Stimulated activated CD4-positive, alpha-beta T cell treated with anti-CD3 and anti-CD28 coated beads, TNF-alpha, amount 100 ng/mL, for 48 hours (primary cell): ENCODE measurements around the gene DCBLD2.
"Not testable (repeated sequence)": the region's sequence is repeated elsewhere in the genome, so short reads cannot be mapped to it uniquely, and the experiment has no call there.

Experiments used
- DNase-seq, 3 donors: peaks; one replicate each; pipeline ENCODE4 v3.0.0-alpha.2; 2020; ENCODE audit warnings: low read depth in 3 of 3

The DCBLD2 gene

DNA sequence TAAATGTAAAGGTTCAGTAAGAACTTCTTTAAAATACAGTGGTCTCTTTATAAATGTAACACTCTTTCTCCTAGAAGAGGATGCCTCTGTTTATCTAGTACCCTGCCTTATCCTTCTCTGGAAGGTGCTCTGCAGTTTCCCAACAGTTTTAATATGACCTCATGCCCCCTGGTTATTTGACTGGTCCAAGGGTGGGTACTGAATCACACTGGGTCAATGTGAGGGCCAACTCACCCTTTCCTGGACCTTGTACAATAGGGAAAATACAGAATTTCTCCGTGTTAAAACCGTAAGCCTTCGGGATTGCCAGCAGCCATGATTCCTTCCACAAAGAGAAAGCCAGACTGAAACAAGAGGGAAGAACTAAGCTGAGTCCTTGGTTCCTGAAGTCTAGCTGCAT is 9.2 kb downstream of the DCBLD2 start:
- no peak for DNase-seq

DNA sequence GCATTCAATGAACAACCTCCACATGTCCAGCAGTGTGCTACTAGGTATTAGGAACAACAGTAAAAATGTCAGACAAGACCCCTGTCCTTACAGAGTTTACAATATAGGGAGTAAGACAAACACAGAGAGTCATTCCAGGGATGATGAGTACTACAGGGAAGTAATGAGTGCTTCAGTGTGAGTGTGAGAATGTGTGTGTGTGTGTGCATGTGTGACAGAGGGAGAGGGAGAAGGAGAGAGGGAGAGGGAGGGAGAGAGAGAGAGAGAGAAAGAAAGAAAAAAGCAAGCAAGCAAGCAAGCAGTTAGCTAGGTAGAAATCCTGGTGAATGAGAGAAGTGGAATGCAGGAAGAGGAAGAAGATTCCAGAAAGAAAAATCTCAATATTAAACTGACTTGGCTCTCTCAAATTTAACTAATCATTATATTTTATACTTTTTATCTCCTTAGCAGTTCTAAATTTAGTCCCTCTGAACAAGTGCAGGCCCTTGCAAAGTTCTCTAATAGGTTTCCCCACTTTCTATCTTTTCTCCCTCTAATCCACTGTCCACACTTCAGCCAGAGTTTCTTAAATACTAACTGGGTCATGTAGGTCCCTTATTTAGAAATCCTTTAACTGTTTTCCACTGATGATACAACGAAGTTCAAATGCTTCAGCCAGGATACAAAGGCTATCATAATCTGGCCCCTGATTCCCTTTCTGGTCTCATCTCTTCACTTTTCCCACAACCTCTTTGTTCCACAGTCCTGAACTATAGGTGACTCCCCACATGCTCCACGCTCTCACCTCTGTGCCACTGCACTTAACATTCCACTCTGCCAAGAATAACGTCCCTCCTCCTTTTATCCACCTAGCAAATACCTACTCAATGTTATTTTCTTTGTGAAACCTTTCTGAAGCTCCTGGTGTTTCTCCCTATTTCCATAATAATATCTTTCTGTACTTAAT is 10.3 kb downstream of the DCBLD2 start:
- DNase-seq: no peak

DNA sequence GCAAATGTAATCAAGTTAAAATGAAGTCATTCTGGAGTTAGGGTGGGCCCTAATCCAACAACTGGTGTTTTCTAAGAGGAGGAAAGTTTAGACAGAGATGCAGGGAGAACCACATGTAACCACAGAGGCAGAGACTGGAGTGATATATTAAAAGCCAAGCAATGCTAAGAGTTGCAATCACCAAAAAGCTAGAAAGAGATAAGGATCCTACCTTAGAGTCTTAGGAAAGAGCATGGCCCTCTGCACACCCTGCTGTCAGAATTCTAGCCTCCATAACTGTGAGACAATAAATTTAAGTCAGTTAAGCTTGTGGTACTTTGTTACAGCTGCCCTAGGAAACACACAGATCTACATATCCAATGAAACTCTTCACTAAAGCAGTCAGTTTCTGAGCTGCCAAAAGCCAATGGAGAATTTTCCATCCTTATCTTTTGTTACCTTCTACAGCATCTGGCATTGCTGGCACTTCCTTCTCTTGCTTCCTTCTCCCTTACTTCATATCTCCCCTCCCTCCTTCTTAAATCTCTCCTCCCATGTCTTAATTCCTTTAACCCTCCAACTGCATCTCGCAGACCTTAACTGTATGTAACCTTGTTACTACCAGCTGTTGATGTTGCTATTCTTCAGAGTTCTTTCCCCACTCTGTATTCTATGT is 11.2 kb downstream of the DCBLD2 start:
- DNase-seq: no peak

DNA sequence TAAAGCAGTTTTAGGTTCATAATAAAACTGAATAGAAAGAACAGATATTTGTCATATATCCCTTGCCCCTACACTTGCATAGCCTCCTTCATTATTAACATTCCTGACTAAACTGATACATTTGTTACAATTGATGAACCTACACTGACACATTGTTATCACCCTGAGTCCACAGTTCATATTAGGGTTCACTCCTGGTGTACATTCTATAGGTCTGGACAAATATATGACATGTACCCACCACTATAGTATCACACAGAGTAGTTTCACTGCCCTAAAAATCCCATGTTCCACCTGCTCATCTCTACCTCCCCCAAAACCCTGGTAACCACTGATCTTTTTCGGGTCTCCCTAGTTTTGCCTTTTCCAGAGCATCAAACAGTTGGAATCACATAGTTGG is 13.8 kb downstream of the DCBLD2 start:
- DNase-seq: no peak

DNA sequence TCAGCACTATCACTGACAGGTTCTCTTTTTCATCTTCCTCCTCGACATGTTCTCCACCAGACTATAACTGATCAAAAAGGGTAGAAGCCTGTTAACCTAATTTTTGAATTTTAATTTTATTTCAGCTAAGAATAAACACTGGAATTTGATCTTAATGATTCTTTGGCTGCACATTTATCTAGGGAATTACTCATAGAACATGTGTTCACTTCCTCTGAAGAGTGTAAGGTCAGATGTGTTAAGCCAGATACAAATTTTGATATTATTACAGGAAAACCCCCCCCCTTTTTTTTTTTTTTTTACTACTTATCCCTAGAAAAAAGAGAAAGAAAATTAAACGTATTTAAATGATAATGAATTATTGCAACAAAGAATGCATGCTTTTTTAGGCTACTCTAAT is 15.0 kb downstream of the DCBLD2 start:
- no peak for DNase-seq

DNA sequence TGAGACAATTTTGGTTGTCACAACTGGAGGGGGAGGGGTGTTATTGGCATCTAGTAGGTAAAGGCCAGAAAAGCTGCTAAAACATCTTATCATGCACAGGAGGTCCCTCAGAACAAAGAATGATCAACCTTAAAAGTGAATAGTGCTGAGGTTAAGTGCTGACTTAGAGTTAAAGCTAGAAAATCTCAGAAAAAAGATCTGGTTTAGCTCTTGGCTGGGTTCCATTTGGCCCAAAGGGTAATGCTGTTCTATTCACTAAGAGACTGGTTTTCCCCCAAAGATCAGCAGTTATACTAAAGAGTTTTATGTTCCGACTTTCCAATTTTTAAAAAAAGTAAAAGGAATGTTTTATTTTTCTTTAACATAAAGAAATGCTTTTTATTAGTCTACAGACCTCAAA is 15.6 kb downstream of the DCBLD2 start:
- DNase-seq: no peak

DNA sequence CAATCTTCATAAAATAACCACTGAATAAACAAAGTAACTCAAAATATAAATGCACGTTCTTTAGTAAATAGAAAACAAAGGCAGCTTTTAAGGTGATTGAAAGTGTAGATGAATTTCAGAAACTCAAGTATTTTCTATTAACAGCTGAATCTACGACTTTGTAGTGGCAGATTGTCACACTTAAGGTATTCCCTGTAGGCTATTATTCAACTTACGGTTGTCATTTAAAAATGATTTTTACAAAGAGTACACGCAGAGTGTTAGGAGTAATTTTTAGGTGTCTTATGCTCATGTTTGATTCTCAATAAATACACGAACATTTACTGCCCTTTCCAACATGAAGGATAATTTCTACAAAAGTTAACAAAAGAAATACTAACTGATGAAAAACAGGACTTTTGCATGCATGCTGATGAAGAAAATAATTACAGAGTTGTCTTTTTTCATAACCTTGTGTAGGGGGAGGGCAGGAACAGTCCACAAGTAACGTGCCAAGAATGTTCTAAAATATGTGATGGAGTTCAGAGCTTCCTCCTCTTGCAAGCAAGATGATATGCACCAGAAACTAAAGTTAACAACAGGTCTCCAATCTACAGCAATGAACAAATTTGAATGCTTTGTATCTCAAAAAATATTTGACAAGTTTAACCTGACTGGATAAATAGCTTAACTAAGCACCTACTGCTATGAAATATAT is 16.7 kb downstream of the DCBLD2 start:
- DNase-seq: no peak

DNA sequence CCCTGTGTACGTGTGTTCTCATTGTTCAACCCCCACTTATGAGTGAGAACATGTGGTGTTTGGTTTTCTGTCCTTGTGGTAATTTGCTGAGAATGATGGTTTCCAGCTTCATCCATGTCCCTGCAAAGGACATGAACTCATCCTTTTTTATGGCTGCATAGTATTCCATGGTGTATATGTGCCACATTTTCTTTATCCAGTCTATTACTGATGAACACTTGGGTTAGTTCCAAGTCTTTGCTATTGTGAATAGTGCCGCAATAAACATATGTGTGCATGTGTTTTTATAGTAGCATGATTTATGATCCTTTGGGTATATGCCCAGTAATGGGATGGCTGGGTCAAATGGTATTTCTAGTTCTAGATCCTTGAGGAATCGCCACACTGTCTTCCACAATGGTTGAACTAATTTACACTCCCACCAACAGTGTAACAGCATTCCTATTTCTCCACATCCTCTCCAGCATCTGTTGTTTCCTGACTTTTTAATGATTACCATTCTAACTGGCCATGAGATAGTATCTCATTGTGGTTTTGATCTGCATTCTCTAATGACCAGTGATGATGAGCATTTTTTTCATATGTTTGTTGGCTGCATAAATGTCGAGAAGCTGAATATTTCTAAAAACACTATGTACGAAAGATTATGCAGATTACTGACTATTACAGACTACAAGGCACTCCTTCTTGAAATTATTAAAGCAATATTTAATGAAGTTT is 18.7 kb downstream of the DCBLD2 start:
- not testable (repeated sequence) for DNase-seq

DNA sequence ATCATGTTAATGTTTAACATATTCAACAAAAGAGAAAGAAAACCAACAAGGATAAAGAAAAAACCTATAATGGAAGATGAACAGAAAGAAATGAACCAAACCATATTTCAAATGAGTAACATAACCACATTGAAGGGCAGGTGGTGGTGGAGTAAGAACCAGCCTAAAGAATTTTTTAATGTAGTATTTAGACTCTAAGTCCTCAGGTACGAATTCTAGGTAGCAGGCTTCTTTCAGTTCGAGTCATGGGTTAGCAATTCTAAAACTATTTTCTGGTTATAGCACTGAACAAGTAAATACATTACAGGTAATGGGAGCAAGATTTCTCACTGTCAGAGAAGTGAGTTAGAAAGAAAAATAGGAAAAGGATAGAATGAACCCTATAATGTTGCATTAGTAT is 24.4 kb downstream of the DCBLD2 start:
- no peak for DNase-seq

DNA sequence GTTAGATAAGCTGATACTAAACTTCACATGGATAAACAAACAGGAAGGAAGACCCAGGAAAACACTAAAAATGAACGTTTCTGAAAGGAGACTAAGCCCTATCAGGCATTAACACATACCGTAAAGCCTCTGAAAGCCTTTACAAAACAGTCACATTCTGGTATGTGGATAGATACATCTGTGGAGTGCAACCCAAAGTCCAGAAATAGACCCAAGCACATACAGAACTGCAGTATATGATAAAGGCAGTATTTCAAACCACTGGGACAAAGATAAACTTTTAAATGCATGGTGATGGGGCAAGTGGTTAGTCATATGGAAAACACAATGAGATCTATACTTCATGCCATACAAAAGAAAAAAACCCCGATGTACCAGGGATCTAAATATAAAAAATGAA is 26.0 kb downstream of the DCBLD2 start:
- DNase-seq: no peak

DNA sequence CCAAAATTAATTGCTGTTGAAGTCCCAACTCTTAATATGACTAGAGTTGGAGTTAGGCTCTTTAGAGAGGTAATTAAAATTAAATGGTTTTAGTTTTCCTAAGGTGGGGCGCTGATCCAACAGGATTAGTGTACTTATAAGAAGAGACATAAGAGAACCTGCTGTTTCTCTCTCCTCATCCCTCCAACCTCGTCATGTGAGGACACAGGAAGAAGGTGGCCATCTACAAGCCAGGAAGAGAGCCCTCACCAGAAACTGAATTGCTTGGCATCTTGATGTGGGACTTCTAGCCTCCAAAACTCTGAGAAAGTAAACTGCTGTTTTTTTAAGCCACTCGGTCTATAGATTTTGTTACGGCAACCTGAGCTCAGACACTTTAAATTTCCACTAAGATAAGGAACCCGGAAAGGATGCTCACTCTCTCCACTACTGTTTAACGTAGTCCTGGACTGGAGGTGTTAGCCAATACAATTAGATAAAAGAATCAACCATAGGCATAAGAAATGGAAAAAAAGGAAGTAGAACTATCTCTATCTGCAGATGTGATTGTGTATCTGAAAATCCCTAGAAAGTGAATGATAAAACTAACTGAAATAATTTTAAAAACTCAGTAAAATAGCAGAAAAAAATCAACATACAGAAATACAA is 26.8 kb downstream of the DCBLD2 start:
- DNase-seq: no peak

DNA sequence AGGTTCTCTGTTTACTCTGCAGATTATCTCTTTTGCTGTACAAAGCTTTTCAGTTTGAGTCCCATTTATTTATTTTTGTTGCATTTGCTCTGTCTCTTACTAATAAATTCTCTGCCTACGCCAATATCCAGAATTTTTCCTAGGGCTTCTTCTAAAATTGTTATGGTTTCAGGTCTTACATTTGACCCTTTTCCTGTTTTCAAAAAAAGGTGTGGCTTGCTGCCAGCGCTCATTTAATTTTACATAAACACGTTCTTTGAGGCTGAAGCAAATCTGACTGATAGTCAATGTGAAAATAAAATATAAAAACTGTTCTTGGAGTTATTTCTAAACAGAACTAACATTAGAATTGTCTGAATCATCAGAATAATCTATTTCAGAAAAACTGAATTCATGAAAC is 32.1 kb downstream of the DCBLD2 start:
- no peak for DNase-seq

DNA sequence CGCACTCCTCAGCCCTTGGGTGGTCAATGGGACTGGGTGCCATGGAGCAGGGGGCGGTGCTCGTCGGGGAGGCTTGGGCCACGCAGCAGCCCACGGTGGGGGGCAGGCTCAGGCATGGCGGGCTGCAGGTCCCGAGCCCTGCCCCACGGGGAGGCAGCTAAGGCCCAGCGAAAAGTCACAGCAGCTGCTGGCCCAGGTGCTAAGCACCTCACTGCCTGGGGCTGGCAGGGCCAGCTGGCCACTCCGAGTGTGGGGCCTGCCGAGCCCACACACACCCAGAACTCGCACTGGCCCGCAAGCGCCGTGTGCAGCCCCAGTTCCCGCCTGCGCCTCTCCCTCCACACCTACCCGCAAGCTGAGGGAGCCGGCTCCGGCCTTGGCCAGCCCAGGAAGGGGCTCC is 43.5 kb downstream of the DCBLD2 start:
- DNase-seq: not testable (repeated sequence)

DNA sequence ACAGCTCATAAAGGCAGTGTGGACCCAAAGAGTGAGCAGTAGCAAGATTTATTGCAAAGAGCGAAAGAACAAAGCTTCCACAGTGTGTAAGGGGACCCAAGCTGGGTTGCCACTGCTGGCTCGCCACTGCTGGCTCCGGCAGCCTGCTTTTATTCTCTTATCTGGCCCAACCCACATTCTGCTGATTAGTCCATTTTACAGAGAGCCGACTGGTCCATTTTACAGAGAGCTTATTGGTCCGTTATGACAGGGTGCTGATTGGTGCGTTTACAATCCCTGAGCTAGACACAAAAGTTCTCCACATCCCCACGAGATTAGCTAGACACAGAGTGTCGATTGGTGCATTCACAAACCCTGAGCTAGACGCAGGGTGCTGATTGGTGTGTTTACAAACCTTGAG is 44.2 kb downstream of the DCBLD2 start:
- not testable (repeated sequence) for DNase-seq

DNA sequence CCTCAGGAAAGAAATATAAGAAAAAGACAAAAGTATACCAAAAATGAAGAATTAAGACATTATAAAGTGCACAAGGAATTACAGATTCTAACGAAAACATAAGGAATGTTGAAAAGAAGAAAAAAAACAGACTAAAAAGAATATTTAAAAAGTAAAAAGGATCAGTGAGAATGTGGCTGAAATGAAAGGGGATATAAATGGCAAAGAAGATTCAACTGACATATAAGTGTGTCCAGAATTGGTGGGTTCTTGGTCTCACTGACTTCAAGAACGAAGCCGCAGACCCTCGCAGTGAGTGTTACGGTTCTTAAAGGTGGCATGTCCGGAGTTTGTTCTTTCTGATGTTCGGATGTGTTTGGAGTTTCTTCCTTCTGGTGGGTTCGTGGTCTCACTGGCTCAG is 44.8 kb downstream of the DCBLD2 start:
- DNase-seq: no peak

DNA sequence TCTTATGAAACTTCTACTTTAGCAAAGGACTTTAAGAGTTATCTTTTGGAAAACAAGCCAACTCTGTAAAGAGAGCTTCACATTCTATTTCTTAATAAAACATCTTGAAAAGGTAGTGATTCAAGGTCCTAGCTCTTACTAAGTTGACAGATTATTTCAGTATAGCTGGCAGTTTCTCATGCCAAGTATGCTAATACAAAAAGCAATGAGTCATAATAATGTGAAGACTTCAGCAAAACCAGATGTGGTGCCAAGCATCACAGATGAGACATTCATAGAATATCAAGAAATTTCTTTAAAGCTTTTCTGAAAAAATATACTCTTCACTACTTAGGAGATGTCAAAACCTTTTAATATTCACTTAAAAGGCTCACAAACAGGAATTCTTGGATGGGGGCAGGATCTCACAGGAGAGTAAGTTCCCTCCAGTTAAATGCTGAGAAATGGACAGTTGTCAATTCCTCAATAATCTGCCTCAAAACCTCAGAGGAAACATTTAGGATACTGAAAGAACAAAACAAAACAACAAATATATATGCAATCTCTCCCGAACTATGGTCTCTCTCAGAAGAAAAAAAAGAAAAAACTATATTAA is 45.6 kb downstream of the DCBLD2 start:
- no peak for DNase-seq

DNA sequence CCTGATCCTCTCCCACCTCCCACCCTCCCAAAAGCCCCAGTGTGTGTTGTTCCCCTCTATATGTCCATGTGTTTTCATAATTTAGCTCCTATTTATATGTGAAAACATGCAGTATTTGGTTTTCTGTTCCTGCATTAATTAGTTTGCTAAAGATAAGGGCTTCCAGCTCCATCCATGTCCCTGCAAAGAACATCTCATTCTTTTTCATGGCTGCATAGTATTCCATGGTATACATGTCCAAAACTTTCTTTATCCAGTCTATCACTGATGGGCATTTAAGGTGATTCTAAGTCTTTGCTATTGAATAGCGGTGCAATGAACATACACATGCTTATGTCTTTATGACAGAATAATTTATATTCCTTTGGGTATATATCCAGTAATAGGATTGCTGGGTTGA is 53.4 kb downstream of the DCBLD2 start:
- DNase-seq: no peak

DNA sequence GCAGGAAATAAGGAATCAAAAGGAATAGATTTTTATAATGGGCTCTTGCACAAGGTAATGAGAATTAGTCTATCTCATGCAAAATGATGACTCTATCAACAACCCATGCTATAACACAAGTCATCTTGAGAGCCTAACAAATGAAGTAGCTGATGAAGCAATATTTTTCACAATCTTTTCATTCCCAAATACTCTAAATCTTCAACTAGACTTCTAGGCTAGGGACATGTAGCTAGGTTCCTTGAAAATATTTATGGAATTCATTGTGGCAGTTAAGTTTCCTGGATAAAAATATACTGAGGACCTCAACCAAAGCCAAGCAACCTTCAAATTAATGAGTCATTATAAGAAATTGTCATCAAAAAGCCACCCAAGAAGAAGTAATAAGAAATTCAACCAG is 55.4 kb downstream of the DCBLD2 start:
- DNase-seq: no peak

DNA sequence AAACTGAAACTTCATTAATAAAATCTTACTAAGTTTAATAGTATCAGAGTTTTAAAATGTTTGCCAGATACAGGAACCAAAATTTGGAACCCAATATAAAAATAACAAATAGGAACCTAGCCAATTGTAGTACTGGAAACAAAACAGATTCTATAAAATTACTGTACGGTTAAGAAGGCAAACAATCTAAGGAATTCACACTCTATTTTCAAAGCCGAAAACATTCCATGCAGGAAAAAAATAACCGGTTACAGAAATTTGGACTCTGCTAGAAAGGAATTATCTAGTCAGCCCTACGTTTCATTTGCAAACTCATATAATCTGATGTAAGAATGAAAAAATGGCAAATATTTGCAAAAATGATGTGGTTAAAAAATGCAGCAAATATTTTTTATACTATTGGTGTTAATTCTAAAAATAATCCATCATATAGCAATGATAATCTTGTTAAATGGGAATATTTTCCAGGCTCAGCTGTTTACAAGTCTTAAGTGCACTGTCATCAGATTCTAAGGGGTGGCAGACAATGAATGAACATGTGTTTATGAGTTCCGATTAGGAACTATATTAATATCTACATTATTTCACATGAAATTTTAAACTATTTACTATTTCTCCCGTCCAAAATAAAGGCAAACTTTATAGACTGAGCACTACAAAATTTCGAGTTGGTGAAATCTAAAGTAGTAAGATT is 58.1 kb downstream of the DCBLD2 start:
- DNase-seq: no peak

DNA sequence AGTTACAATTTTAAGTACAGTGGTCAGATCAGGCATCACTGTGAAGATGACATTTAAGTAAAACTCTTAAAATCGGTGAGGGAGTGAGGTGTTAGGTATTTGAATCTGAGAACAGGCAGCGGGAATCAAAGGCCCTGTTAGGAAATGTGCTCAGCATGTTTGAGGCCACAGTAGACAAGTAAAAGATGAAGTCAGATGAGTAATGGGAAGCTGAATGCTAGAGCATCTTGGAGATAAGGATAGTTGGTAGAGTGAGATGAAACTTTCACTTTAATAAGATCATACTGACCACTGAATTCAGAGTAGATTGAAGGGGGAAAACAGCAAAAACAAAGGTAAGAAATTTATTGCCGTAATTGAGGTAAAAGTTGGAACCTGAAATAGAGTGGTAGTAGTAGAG is 61.6 kb downstream of the DCBLD2 start:
- no peak for DNase-seq
